Neuron (in vitro differentiated cells): ENCODE measurements around the gene ATP6V0A4.
"Not testable (repeated sequence)": the region's sequence is repeated elsewhere in the genome, so short reads cannot be mapped to it uniquely, and the experiment has no call there.

ENCODE experiments used
- H2AFZ ChIP-seq: one replicate; pipeline ENCODE4 v1.6.1; 2013; ENCODE audit warnings: low read depth, mild to moderate bottlenecking, inconsistent platforms, low read length, moderate library complexity
- H3K27me3 ChIP-seq: one replicate; pipeline ENCODE4 v1.6.1; 2013; ENCODE audit warnings: low read length; ENCODE audit not compliant: insufficient read depth
- H3K36me3 ChIP-seq: one replicate; pipeline ENCODE4 v1.6.1; 2013; ENCODE audit warnings: low read length; ENCODE audit not compliant: insufficient read depth
- H3K4me1 ChIP-seq: one replicate; pipeline ENCODE4 v1.6.1; 2013; ENCODE audit warnings: low read length; ENCODE audit not compliant: insufficient read depth
- H3K4me3 ChIP-seq: 2 replicates; pipeline ENCODE4 v1.5.1; 2013; ENCODE audit warnings: mild to moderate bottlenecking, low read length, moderate library complexity
- H3K9me3 ChIP-seq: one replicate; pipeline ENCODE4 v1.6.1; 2013; ENCODE audit warnings: low read length

The ATP6V0A4 gene

DNA sequence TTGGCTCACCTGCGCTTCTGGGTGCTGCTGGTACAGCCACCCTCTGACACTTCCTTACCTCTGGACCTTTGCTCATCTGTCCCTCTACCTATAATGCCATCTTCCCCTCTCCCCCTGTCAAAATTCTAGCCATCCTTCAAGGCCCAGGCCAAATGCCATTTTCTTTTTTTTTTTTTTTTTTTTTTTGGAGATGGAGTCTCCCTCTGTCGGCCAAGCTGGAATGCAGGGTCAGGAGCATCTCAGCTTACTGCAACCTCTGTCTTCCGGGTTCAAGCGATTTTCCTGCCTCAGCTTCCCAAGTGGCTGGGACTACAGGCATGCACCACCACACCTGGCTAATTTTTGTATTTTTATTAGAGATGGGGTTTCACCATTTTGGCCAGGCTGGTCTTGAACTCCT is 950 bp downstream of the ATP6V0A4 start:
- not testable (repeated sequence) for H3K4me1 ChIP-seq, H3K4me3 ChIP-seq, H3K27me3 ChIP-seq, H3K9me3 ChIP-seq, H3K36me3 ChIP-seq, H2AFZ ChIP-seq

DNA sequence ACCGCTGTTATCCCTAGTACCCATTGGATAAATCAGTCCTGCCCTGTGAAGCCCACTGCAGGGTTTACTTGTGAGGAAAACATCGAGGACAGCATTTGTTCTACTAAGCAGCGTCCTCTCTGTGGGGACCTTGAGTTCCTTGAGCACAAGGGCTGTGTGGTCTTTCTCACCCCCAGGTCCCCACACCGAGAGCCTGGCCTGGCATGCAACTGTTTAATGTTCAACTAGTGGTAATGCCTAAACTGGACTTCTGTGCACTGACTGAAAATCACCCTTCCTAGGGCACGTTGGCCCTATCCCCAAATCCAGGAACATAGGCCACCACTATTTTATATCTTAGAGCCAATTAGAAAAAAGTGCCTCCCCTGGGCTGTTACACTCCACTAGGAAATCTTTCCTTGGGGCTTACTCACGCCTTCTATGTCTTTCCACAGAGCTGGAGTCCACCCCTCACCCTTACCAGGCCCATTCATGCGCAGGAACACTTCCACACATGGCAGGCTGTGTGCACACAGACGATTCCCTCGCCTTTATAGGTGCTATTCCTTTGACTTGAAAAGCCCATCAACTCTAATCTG is 1.9 kb downstream of the ATP6V0A4 start:
- Histone ChIP-seq H2AFZ (no peak overlapping the region), H3K9me3 (no peaks in the 10 kb centered on the region), H3K4me3 (no peak overlapping the region), H3K4me1 (no peaks in the 10 kb centered on the region), H3K27me3 (peaks cover 5% of the 10 kb centered on the region), H3K36me3 (no peaks in the 10 kb centered on the region)

DNA sequence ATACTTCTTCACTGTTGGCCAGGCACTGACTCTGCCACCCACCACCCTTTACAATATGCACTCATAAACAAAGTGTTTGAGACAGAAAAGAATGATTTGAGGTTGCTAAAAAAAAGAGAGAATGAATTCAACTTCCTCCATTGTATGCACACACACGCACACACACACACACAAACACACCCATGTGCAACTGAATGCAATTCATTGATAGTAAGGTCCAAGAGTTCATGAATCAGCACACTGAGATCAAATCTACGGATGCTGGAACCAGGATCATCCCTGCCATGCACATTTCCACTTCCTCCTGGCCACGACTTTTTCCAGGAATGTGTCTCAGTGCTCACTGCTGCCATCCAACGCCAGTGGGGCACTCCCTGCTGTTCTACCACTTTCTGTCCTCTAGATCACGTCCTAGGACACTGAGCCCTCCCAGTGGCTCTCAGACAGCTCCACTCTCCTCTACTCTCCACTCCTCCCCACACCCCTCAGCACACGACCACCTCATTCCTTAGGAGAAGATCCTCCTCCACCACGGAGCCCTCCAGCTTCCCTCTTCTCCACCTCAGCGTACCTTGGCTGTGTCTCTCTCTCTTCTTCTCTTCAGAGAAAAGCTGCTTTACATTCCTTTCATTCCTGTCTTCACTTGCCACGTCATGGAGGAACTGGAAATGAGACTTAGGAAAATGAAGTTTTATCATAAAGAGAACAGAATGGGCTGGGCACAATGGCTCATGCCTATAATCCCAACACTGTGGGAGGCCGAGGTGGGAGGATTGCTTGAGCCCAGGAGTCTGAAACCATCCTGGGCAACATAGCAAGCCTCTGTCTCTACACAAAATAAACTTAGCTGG is 12.2 kb downstream of the ATP6V0A4 start:
- no peaks in the 10 kb centered on the region for H3K27me3 ChIP-seq
- no peaks in the 10 kb centered on the region for H3K4me1 ChIP-seq
- H3K36me3 ChIP-seq = no peaks in the 10 kb centered on the region
- no peak overlapping the region for H3K4me3 ChIP-seq
- no peak overlapping the region for H2AFZ ChIP-seq
- H3K9me3 ChIP-seq = no peaks in the 10 kb centered on the region

- H3K9me3 ChIP-seq = no peaks in the 10 kb centered on the region
- no peaks in the 10 kb centered on the region for H3K27me3 ChIP-seq
- H3K4me1 ChIP-seq = no peaks in the 10 kb centered on the region
- H3K4me3 ChIP-seq = no peak overlapping the region
- H2AFZ ChIP-seq = no peak overlapping the region
- H3K36me3 ChIP-seq = no peaks in the 10 kb centered on the region
These were observed 13.3 kb downstream of the ATP6V0A4 start for GRCh38 chr7:138784692-138785091.

DNA sequence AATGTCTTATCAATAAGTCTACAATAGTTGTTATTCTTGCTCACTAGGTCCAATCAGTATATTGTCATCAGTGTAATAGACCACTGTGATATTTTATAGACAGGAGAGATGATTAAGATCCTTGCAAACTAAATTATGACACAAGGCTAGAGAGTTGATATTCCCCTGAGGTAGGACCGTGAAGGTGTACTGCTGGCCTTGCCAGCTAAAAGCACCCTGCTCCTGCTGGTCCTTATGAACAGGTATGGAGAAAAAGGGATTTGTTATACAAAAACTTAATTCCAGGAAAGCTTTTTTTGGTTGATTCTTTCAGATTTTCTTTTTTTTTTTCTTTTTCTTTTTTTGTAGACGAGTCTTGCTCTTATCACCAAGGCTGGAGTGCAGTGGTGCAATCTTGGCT is 17.0 kb downstream of the ATP6V0A4 start:
- no peaks in the 10 kb centered on the region for H3K27me3 ChIP-seq
- no peaks in the 10 kb centered on the region for H3K36me3 ChIP-seq
- no peaks in the 10 kb centered on the region for H3K9me3 ChIP-seq
- no peak overlapping the region for H2AFZ ChIP-seq
- H3K4me3 ChIP-seq = no peak overlapping the region
- H3K4me1 ChIP-seq = no peaks in the 10 kb centered on the region

- H3K4me3 ChIP-seq = no peak overlapping the region
These were observed 21.7 kb downstream of the ATP6V0A4 start for GRCh38 chr7:138776166-138776833.

DNA sequence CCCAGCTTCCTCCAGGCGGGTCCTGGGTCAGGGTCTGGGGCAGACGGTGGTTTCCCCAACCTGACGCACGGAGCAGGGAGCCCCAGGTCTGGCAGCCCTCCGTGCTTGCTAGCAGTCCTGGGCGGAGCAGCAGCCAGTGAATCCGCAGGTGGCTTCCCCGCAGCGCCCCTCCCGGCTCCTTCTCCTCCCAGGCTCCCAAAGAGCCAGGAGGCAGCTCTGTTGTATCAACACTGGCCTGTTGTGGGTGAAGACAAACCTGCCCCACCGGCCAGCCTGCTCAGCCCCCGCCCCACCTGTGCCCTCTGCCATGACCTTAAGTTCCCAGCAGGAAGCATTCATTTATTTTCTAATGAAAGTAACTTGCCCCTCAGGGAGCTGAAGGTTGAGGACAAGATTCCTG is 24.2 kb downstream of the ATP6V0A4 start:
- H3K4me1 ChIP-seq = no peaks in the 10 kb centered on the region
- no peak overlapping the region for H3K4me3 ChIP-seq
- H3K36me3 ChIP-seq = no peaks in the 10 kb centered on the region
- no peaks in the 10 kb centered on the region for H3K27me3 ChIP-seq
- H2AFZ ChIP-seq = no peak overlapping the region
- H3K9me3 ChIP-seq = no peaks in the 10 kb centered on the region

More at GRCh38 chr7:138776166-138776833, 21.7 kb downstream of the ATP6V0A4 start:
- Histone ChIP-seq H2AFZ (no peak overlapping the region), H3K36me3 (no peaks in the 10 kb centered on the region), H3K9me3 (no peaks in the 10 kb centered on the region), H3K4me1 (no peaks in the 10 kb centered on the region), H3K27me3 (no peaks in the 10 kb centered on the region)

GRCh38 chr7:138773176-138773575 is 24.8 kb downstream of the ATP6V0A4 start:
- Histone ChIP-seq H3K4me1 (no peaks in the 10 kb centered on the region), H3K9me3 (no peaks in the 10 kb centered on the region), H3K36me3 (no peaks in the 10 kb centered on the region), H3K4me3 (no peak overlapping the region), H2AFZ (no peak overlapping the region), H3K27me3 (no peaks in the 10 kb centered on the region)

DNA sequence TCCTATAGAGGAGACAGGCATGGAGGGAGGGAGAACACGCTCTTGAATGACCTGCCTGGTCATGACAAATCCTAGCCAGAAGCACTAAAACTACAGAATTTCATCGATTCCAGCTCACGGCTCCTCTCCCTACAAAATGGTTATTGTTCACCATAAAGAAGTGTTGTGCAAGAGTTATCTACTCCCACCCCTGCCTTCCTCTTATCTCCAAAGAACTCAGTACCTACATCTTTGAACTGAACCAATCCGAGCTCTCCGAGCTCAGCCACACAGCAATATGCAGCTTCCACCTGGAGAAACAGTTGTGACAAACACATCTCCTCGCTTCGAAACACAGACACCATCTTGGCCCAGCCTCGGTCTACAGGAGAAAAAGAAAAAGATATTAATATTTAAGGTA is 27.1 kb downstream of the ATP6V0A4 start:
- Histone ChIP-seq H2AFZ (no peak overlapping the region), H3K4me1 (no peaks in the 10 kb centered on the region), H3K36me3 (no peaks in the 10 kb centered on the region), H3K4me3 (no peak overlapping the region), H3K27me3 (no peaks in the 10 kb centered on the region), H3K9me3 (no peaks in the 10 kb centered on the region)

DNA sequence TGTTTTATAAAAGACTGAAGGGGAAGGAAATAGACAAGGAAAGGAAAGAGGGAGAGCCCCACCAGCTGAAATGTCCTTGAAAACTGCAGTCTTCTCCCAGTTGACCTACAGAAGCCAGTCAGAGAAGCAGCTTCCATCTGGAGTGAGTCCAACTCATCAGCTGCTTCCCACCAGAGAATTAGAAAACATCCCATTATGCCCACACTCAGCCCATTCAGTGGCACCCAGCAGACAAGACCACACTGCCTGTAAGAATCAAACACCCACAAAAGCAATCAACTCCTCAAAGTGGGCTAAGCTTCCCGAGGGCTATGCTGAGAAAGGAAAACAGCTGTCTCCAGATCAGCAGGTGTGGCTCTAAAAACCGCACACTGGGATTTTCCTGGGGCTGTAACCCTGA is 29.8 kb downstream of the ATP6V0A4 start:
- Histone ChIP-seq H3K36me3 (no peaks in the 10 kb centered on the region), H3K27me3 (no peaks in the 10 kb centered on the region), H3K4me1 (no peaks in the 10 kb centered on the region), H3K4me3 (no peak overlapping the region), H3K9me3 (no peaks in the 10 kb centered on the region), H2AFZ (no peak overlapping the region)

DNA sequence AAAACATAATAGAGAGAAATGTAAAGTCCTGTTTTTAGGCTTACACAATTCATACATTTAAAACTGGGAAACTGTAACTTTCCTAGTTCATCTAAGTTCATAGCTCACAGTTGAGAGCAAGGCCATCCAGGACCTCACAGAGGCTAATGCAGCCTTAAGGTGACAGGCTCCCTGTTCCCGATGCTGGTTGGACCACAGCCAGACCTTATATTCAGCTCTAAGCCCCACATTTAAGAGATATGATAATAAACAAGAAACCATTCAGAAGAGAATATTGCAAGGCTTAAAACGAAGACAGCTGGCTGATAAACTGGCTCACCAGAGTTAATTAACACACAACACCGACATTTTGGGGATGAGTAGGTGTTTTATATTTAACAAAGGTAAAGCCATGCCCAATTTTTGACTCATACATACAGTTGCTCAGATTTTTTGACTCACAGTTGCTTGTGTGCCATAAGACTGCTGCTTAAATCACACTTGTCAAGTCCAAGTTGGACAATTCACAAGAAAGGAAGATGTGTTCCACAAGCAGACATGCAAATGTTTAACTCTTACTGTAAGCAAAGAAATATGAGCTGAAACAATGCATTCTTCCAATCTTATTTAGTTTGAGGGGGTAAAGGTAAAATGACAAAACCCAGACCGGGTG is 41.3 kb downstream of the ATP6V0A4 start:
- H3K4me3 ChIP-seq = no peak overlapping the region
- H3K9me3 ChIP-seq = no peaks in the 10 kb centered on the region
- no peak overlapping the region for H2AFZ ChIP-seq

DNA sequence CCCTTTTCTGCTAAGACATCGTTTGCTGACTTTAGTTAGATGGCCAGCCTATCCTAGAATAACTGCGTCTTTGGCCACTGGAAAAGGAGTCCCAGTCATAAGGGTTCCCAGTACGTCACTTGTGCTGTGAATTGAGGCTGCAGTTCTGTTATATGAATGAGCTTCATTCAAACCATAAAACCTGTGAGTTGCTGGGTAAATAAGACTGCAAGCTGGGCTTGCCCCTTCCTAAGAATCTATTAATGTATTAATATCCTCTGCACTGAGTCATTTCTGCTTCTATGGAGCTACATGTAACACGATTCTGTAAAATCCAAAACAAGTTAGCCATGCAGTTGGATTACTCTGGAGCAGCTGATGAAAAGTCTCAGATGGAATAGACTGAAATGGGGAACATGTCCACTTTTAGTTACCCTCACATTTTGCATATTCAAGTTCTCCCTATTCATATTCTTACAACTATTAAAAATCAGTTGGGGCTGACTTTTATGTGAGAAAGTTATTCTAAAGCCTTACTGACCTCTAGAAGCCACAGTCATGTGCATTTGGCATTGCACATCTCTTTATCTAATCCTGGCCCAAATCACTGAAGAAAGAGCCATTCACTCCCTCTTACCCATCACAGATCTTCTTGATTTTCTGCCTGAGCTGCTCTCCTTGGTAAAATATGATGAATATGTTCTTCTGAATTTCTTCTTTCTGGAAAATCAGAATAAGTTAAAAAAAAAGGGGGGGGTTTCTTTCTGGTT is 42.0 kb downstream of the ATP6V0A4 start:
- Histone ChIP-seq H3K27me3 (no peaks in the 10 kb centered on the region), H3K4me1 (peaks cover 5% of the 10 kb centered on the region), H3K9me3 (no peaks in the 10 kb centered on the region), H2AFZ (no peak overlapping the region), H3K36me3 (no peaks in the 10 kb centered on the region), H3K4me3 (no peak overlapping the region)

More for the DNA sequence above, 41.3 kb downstream of the ATP6V0A4 start:
- Histone ChIP-seq H3K36me3 (no peaks in the 10 kb centered on the region), H3K27me3 (no peaks in the 10 kb centered on the region), H3K4me1 (peaks cover 5% of the 10 kb centered on the region)
